HCT116 (cell line): Measurements from ENCODE around the gene P3H3. TPM values are rescaled to one million over a fixed set of nuclear protein-coding genes. Genes with fewer than 3 reads are reported as not detected.

Source experiments
- ATAC-seq: fragments of 200-7000 bp; cut with Tn5 transposase; 2 replicates; pipeline ENCODE4 v1.9.1; 2020; ENCODE audit warnings: mild to moderate bottlenecking, moderate library complexity
- BruUV-seq: library from RNA; stranded (reverse); fragments of 400-500 nt; replicated peaks from 2 replicates; lab custom pipeline; 2021; lab: Mats Ljungman, UMichigan
- CTCF ChIA-PET: fragments of 300-600 bp; sonication (Branson Sonifier 250); formaldehyde crosslinking; loops from one replicate; lab custom pipeline; 2021; ENCODE audit warnings: antibody characterized with exemption; lab: Charles Lee
- POLR2A ChIA-PET: fragments of 300-600, 350-600 bp; sonication (Branson Sonifier 250); formaldehyde crosslinking; loops from one replicate; lab custom pipeline; 2021; ENCODE audit warnings: antibody characterized with exemption; lab: Charles Lee
- RAD21 ChIA-PET, 2 experiments: fragments of 300-600 bp; sonication (Branson Sonifier 250); formaldehyde crosslinking; loops; one replicate each; lab custom pipeline; 2023; ENCODE audit warnings: low total read pairs in 2 of 2; ENCODE audit not compliant: uncharacterized antibody in 2 of 2, unreplicated experiment in 2 of 2, low non-redundant PET in 1 of 2; lab: Charles Lee
- DNase-seq: peaks from one replicate; pipeline ENCODE4 v3.0.0-alpha.2; 2010; ENCODE audit warnings: low read depth, low spot score
- H2AFZ ChIP-seq: fragments of 200-600 bp; shearing (Covaris generic), sonication (generic); 2 replicates; pipeline ENCODE4 v1.6.1; 2017; ENCODE audit warnings: low read depth, mixed run types, mixed read lengths, antibody characterized with exemption, low read length; ENCODE audit not compliant: poor library complexity, severe bottlenecking
- H3K27ac ChIP-seq: 2 replicates; pipeline ENCODE4 v1.5.1; 2012; ENCODE audit warnings: low read depth, low read length
- H3K27me3 ChIP-seq: fragments of 200-600 bp; sonication (generic); 2 replicates; pipeline ENCODE4 v1.6.1; 2016; ENCODE audit warnings: mixed run types, low read length, mixed read lengths; ENCODE audit not compliant: insufficient read depth
- H3K36me3 ChIP-seq, 2 experiments: fragments of 200-500 bp in 1 of 2; fragments of 200-600 bp in 1 of 2; sonication (Bioruptor generic) in 1 of 2; sonication (generic) in 1 of 2; 2 replicates each; pipeline versions ENCODE4 v1.5.1 to v1.6.1; 2014 to 2016; ENCODE audit warnings: low read length in 2 of 2, inconsistent platforms in 1 of 2, mixed read lengths in 1 of 2, mixed run types in 1 of 2; ENCODE audit not compliant: insufficient read depth in 2 of 2, control insufficient read depth in 1 of 2
- H3K4me1 ChIP-seq, 2 experiments: fragments of 200-600 bp in 1 of 2; sonication (generic) in 1 of 2; 2 replicates each; pipeline versions ENCODE4 v1.5.1 to v1.6.1; 2012 to 2017; ENCODE audit warnings: low read length in 2 of 2, inconsistent platforms in 1 of 2, mild to moderate bottlenecking in 1 of 2, mixed read lengths in 1 of 2, mixed run types in 1 of 2, moderate library complexity in 1 of 2; ENCODE audit not compliant: insufficient read depth in 2 of 2, control insufficient read depth in 1 of 2
- H3K4me2 ChIP-seq: fragments of 200-600 bp; sonication (generic); 2 replicates; pipeline ENCODE4 v1.6.1; 2017; ENCODE audit warnings: mixed run types, low read length, mixed read lengths
- H3K4me3 ChIP-seq, 2 experiments: fragments of 200-600 bp in 1 of 2; sonication (generic) in 1 of 2; replicated peaks in 1 of 2; 2 replicates each; pipeline ENCODE4 v1.5.1; 2011 to 2016; ENCODE audit warnings: low read length in 2 of 2, control low read depth in 1 of 2, low read depth in 1 of 2, mild to moderate bottlenecking in 1 of 2, mixed read lengths in 1 of 2, mixed run types in 1 of 2
- H3K79me2 ChIP-seq: fragments of 200-600 bp; sonication (generic); 2 replicates; pipeline ENCODE4 v1.6.1; 2017; ENCODE audit warnings: mild to moderate bottlenecking, mixed run types, low read length, moderate library complexity, mixed read lengths; ENCODE audit not compliant: insufficient read depth
- H3K9ac ChIP-seq: fragments of 200-600 bp; sonication (generic); 2 replicates; pipeline ENCODE4 v1.6.1; 2016; ENCODE audit warnings: low read length, mixed read lengths
- H3K9me2 ChIP-seq: fragments of 200-600 bp; sonication (generic), shearing (Covaris generic); 2 replicates; pipeline ENCODE4 v1.6.1; 2017; ENCODE audit warnings: mixed run types, mild to moderate bottlenecking, moderate library complexity; ENCODE audit not compliant: insufficient read depth
- H3K9me3 ChIP-seq, 2 experiments: fragments of 200-500 bp in 1 of 2; fragments of 200-600 bp in 1 of 2; sonication (Bioruptor generic) in 1 of 2; sonication (generic) in 1 of 2; 2 replicates each; pipeline ENCODE4 v1.6.1; 2014 to 2017; ENCODE audit warnings: low read length in 2 of 2, mixed read lengths in 2 of 2, inconsistent platforms in 1 of 2, low read depth in 1 of 2, mild to moderate bottlenecking in 1 of 2, mixed run types in 1 of 2, moderate library complexity in 1 of 2; ENCODE audit not compliant: control insufficient read depth in 1 of 2, insufficient read depth in 1 of 2
- H4K20me1 ChIP-seq: fragments of 200-600 bp; sonication (generic), shearing (Covaris generic); 2 replicates; pipeline ENCODE4 v1.6.1; 2017; ENCODE audit warnings: mixed run types, mild to moderate bottlenecking, moderate library complexity; ENCODE audit not compliant: insufficient read depth
- ATF3 ChIP-seq: IDR thresholded peaks from 2 replicates; pipeline ENCODE4 v1.6.1; 2012
- CEBPB ChIP-seq: IDR thresholded peaks from 2 replicates; pipeline ENCODE4 v1.6.1; 2012; ENCODE audit warnings: low read depth
- ELF1 ChIP-seq: IDR thresholded peaks from 2 replicates; pipeline ENCODE4 v1.6.1; 2012; ENCODE audit warnings: low read depth, borderline replicate concordance
- EZH2 ChIP-seq: fragments of 200-600 bp; sonication (generic); IDR thresholded peaks from 2 replicates; pipeline ENCODE4 v1.6.1; 2017; ENCODE audit warnings: antibody characterized with exemption, mixed run types
- FOSL1 ChIP-seq: IDR thresholded peaks from 2 replicates; pipeline ENCODE4 v1.6.1; 2012; ENCODE audit warnings: low read depth
- MAX ChIP-seq: IDR thresholded peaks from 2 replicates; pipeline ENCODE4 v1.6.1; 2012
- POLR2AphosphoS5 ChIP-seq: IDR thresholded peaks from 2 replicates; pipeline ENCODE4 v1.6.1; 2011; ENCODE audit warnings: mild to moderate bottlenecking, low read depth, low read length, moderate library complexity
- SIN3A ChIP-seq: IDR thresholded peaks from 2 replicates; pipeline ENCODE4 v1.6.1; 2012; ENCODE audit warnings: low read depth
- SP1 ChIP-seq: IDR thresholded peaks from 2 replicates; pipeline ENCODE4 v1.6.1; 2012; ENCODE audit warnings: low read depth
- SRF ChIP-seq: IDR thresholded peaks from 2 replicates; pipeline ENCODE4 v1.6.1; 2012; ENCODE audit warnings: low read depth
- TCF7L2 ChIP-seq: IDR thresholded peaks from 2 replicates; pipeline ENCODE4 v1.7.0; 2011; ENCODE audit warnings: borderline replicate concordance, inconsistent platforms; ENCODE audit not compliant: insufficient read depth, insufficient read length; ENCODE audit errors: extremely low read depth
- ZBTB33 ChIP-seq: IDR thresholded peaks from 2 replicates; pipeline ENCODE4 v1.6.1; 2011; ENCODE audit warnings: mild to moderate bottlenecking, low read length, moderate library complexity; ENCODE audit not compliant: insufficient replicate concordance; ENCODE audit errors: extremely low read depth
- intact Hi-C: fragments of 100-400 bp; cut with micrococcal nuclease; formaldehyde crosslinking; loops from 2 replicates; pipeline ENCODE4 v1.10.0; 2022
- total RNA-seq: library from RNA; stranded (reverse); gene quantifications from one replicate; pipeline ENCODE4 v1.2.1, GENCODE V29; 2021; ENCODE audit not compliant: unreplicated experiment
- TF ChIP-seq, protein P1 (sequence below), 3 experiments: fragments of 200-600 bp in 1 of 3; sonication (generic) in 1 of 3; IDR thresholded peaks in 2 of 3; conservative IDR thresholded peaks in 1 of 3; 2 replicates each; pipeline ENCODE4 v1.5.1; 2012 to 2017; ENCODE audit warnings: low read depth in 2 of 3, low read length in 2 of 3, antibody characterized with exemption in 1 of 3, borderline replicate concordance in 1 of 3, control low read depth in 1 of 3, mild to moderate bottlenecking in 1 of 3, mixed read lengths in 1 of 3, mixed run types in 1 of 3, moderate library complexity in 1 of 3; ENCODE audit not compliant: insufficient read depth in 1 of 3
- TF ChIP-seq, protein P2 (sequence below): IDR thresholded peaks from 2 replicates; pipeline ENCODE4 v1.6.1; 2012; ENCODE audit warnings: low read depth

Gene P3H3
- total RNA-seq, 1 experiment from 2014 or later = 32.2 TPM

- Histone ChIP-seq H3K9ac (no peak overlapping the region), H2AFZ (no peak overlapping the region), H3K27ac (no peak overlapping the region), H3K36me3 (peaks cover 8 to 14% of the 10 kb centered on the region in 2 experiments; a peak in 3 of 4 replicates), H3K27me3 (no peaks in the 10 kb centered on the region), H3K4me1 (peaks cover 0 to 8% of the 10 kb centered on the region in 2 experiments; a peak in 2 of 4 replicates), H3K4me2 (no peak overlapping the region), H3K9me3 (no peaks in the 10 kb centered on the region), H3K9me2 (no peaks in the 10 kb centered on the region), H3K79me2 (no peaks in the 10 kb centered on the region), H4K20me1 (no peaks in the 10 kb centered on the region), H3K4me3 (no peak overlapping the region)
- ChIA-PET CTCF (no interaction called here), POLR2A (interaction anchor here (1.4 to 4.4 kb wide), 2 partner anchors 11 kb away, joined by 3 to 19 read pairs; partner anchors contain the start of genes CDCA3 and USP5), RAD21 (no interaction called here)
- ATAC-seq (no peak), DNase-seq (no peak)
- intact Hi-C loops = no loop called here
- no TSS peak for BruUV-seq
- TF ChIP-seq SIN3A (no peak), ATF3 (no peak), MAX (no peak), TCF7L2 (no peak), POLR2AphosphoS5 (no peak), SRF (no peak), ZBTB33 (no peak), ELF1 (no peak), FOSL1 (no peak), EZH2 (no peak), SP1 (no peak), CEBPB (no peak)
- TF ChIP-seq, protein P1, sequence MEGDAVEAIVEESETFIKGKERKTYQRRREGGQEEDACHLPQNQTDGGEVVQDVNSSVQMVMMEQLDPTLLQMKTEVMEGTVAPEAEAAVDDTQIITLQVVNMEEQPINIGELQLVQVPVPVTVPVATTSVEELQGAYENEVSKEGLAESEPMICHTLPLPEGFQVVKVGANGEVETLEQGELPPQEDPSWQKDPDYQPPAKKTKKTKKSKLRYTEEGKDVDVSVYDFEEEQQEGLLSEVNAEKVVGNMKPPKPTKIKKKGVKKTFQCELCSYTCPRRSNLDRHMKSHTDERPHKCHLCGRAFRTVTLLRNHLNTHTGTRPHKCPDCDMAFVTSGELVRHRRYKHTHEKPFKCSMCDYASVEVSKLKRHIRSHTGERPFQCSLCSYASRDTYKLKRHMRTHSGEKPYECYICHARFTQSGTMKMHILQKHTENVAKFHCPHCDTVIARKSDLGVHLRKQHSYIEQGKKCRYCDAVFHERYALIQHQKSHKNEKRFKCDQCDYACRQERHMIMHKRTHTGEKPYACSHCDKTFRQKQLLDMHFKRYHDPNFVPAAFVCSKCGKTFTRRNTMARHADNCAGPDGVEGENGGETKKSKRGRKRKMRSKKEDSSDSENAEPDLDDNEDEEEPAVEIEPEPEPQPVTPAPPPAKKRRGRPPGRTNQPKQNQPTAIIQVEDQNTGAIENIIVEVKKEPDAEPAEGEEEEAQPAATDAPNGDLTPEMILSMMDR (IDR thresholded peaks at IDR 0.05 in 2 of 3, conservative IDR thresholded peaks at IDR 0.05 in 1 of 3; ENCODE audit: borderline replicate concordance in 1 of 3, insufficient read depth in 1 of 3, low read depth in 2 of 3, low read length in 2 of 3) = no peak
- TF ChIP-seq, protein P2, sequence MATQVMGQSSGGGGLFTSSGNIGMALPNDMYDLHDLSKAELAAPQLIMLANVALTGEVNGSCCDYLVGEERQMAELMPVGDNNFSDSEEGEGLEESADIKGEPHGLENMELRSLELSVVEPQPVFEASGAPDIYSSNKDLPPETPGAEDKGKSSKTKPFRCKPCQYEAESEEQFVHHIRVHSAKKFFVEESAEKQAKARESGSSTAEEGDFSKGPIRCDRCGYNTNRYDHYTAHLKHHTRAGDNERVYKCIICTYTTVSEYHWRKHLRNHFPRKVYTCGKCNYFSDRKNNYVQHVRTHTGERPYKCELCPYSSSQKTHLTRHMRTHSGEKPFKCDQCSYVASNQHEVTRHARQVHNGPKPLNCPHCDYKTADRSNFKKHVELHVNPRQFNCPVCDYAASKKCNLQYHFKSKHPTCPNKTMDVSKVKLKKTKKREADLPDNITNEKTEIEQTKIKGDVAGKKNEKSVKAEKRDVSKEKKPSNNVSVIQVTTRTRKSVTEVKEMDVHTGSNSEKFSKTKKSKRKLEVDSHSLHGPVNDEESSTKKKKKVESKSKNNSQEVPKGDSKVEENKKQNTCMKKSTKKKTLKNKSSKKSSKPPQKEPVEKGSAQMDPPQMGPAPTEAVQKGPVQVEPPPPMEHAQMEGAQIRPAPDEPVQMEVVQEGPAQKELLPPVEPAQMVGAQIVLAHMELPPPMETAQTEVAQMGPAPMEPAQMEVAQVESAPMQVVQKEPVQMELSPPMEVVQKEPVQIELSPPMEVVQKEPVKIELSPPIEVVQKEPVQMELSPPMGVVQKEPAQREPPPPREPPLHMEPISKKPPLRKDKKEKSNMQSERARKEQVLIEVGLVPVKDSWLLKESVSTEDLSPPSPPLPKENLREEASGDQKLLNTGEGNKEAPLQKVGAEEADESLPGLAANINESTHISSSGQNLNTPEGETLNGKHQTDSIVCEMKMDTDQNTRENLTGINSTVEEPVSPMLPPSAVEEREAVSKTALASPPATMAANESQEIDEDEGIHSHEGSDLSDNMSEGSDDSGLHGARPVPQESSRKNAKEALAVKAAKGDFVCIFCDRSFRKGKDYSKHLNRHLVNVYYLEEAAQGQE = no peak
Observed at GRCh38 chr12:6840330-6840729, 12.1 kb downstream of the P3H3 start.
